HepG2 (cell line): ENCODE results near the gene GSX1. TPM values are rescaled to one million over a fixed set of nuclear protein-coding genes. Genes with fewer than 3 reads are reported as not detected.
A peak's percentile ranks its signal among the peaks of the same experiment; 100 is the strongest.

ENCODE experiments used
- ATAC-seq: fragments of 200-7000 bp; cut with Tn5 transposase; 3 replicates; pipeline ENCODE4 v1.9.1; 2020; ENCODE audit warnings: mild to moderate bottlenecking, moderate library complexity
- BruUV-seq: library from RNA; stranded (reverse); fragments of 400-500 nt; replicated peaks from 2 replicates; lab custom pipeline; 2021; lab: Mats Ljungman, UMichigan
- CTCF ChIA-PET: fragments of 300-600 bp; formaldehyde crosslinking; extraction: SDS; loops from one replicate; lab custom pipeline; 2021; ENCODE audit warnings: low total read pairs, inconsistent platforms, low intra/inter-chr PET ratio; lab: Yijun Ruan, JAX
- POLR2A ChIA-PET: fragments of 350-600 bp; sonication (Branson Sonifier 250); formaldehyde crosslinking; loops from one replicate; lab custom pipeline; 2020; ENCODE audit warnings: antibody characterized with exemption, inconsistent platforms; lab: Yijun Ruan, JAX
- DNase-seq: peaks from one replicate; pipeline ENCODE4 v3.0.0-alpha.2; 2015; ENCODE audit warnings: low spot score
- FAIRE-seq: peaks from 3 replicates; lab custom pipeline; 2011; peaks lifted over from hg19 to GRCh38; lab: Jason Lieb, UNC
- H2AFZ ChIP-seq: one replicate; pipeline ENCODE4 v1.6.1; 2011; ENCODE audit warnings: low read length, inconsistent platforms
- H3K27ac ChIP-seq: fragments of 300-600 bp; 3 replicates; pipeline ENCODE4 v1.8.0; 2011; ENCODE audit warnings: mixed run types, mild to moderate bottlenecking, mixed read lengths, low read length, inconsistent platforms; ENCODE audit not compliant: insufficient read depth; ENCODE audit errors: extremely low read length
- H3K27me3 ChIP-seq, 2 experiments: fragments of 200-600 bp in 1 of 2; 2 replicates in 1 of 2; 3 replicates in 1 of 2; pipeline versions ENCODE4 v1.6.0 to v1.8.0; 2011; ENCODE audit warnings: low read length in 2 of 2, mild to moderate bottlenecking in 2 of 2, moderate library complexity in 2 of 2, inconsistent platforms in 1 of 2; ENCODE audit not compliant: insufficient read depth in 2 of 2, control insufficient read depth in 1 of 2
- H3K36me3 ChIP-seq, 2 experiments: fragments of 200-600 bp in 1 of 2; replicated peaks in 1 of 2; 2 replicates in 1 of 2; 3 replicates in 1 of 2; pipeline versions ENCODE4 v1.5.1 to v1.8.0; 2011; ENCODE audit warnings: low read length in 2 of 2, inconsistent platforms in 1 of 2; ENCODE audit not compliant: insufficient read depth in 2 of 2, control insufficient read depth in 1 of 2
- H3K4me1 ChIP-seq: 2 replicates; pipeline ENCODE4 v1.5.1; 2012; ENCODE audit warnings: low read length, inconsistent platforms; ENCODE audit not compliant: insufficient read depth
- H3K4me2 ChIP-seq: 2 replicates; pipeline ENCODE4 v1.6.0; 2011; ENCODE audit warnings: low read depth, low read length, inconsistent platforms
- H3K4me3 ChIP-seq, 3 experiments: fragments of 200-600 bp in 1 of 3; sonication (generic), shearing (Covaris generic) in 1 of 3; replicated peaks in 1 of 3; 2 replicates each; pipeline ENCODE4 v1.5.1; 2011 to 2016; ENCODE audit warnings: low read length in 3 of 3, inconsistent platforms in 2 of 3, low read depth in 2 of 3, mild to moderate bottlenecking in 2 of 3, control low read depth in 1 of 3, mixed read lengths in 1 of 3; ENCODE audit not compliant: insufficient read depth in 1 of 3
- H3K79me2 ChIP-seq: one replicate; pipeline ENCODE4 v1.6.1; 2011; ENCODE audit warnings: low read length, inconsistent platforms; ENCODE audit not compliant: insufficient read depth
- H3K9ac ChIP-seq: 2 replicates; pipeline ENCODE4 v1.6.0; 2011; ENCODE audit warnings: mild to moderate bottlenecking, low read depth, low read length, inconsistent platforms; ENCODE audit not compliant: insufficient read depth
- H3K9me3 ChIP-seq: 2 replicates; pipeline ENCODE4 v1.5.1; 2012; ENCODE audit warnings: mild to moderate bottlenecking, low read length
- H4K20me1 ChIP-seq: 2 replicates; pipeline ENCODE4 v1.6.0; 2011; ENCODE audit warnings: inconsistent platforms, mild to moderate bottlenecking, low read length, moderate library complexity; ENCODE audit not compliant: insufficient read depth
- CREB1 ChIP-seq, 2 experiments: fragments of 450-650 bp in 1 of 2; IDR thresholded peaks; 2 replicates each; pipeline ENCODE4 v1.6.1; 2016 to 2017; ENCODE audit warnings: control low read depth in 1 of 2, mild to moderate bottlenecking in 1 of 2, missing compliant biosample characterization in 1 of 2, missing genetic modification characterization in 1 of 2
- EEA1 ChIP-seq: sonication (generic); formaldehyde crosslinking; IDR thresholded peaks from 2 replicates; pipeline ENCODE4 v1.5.1; 2020; ENCODE audit warnings: mild to moderate bottlenecking, missing genetic modification reagents, borderline replicate concordance
- FOSL2 ChIP-seq: sonication (generic); formaldehyde crosslinking; IDR thresholded peaks from 2 replicates; pipeline ENCODE4 v1.4.0; 2020; ENCODE audit warnings: missing genetic modification reagents
- FOXA3 ChIP-seq: IDR thresholded peaks from 2 replicates; pipeline ENCODE4 v1.6.1; 2016; ENCODE audit warnings: missing genetic modification reagents, missing compliant biosample characterization
- NBN ChIP-seq: fragments of 450-650 bp; conservative IDR thresholded peaks from 2 replicates; pipeline ENCODE4 v1.6.1; 2017
- SNAPC2 ChIP-seq: sonication (generic); formaldehyde crosslinking; IDR thresholded peaks from 2 replicates; pipeline ENCODE4 v1.8.1; 2022; ENCODE audit warnings: mild to moderate bottlenecking, missing genetic modification reagents
- ZNF678 ChIP-seq: sonication (generic); formaldehyde crosslinking; IDR thresholded peaks from 2 replicates; pipeline ENCODE4 v1.4.0; 2020; ENCODE audit warnings: mild to moderate bottlenecking, missing genetic modification reagents
- WGBS: methylation state at CpG from one replicate; pipeline ENCODE4 v1.1.6; 2017; ENCODE audit warnings: low lambda C conversion rate; 5-methylcytosine and 5-hydroxymethylcytosine counted together
- in situ Hi-C: cut with HindIII; loops from 2 replicates; pipeline ENCODE4 v1.10.0; 2017; ENCODE audit warnings: low pct_unique_long_range_greater_than_20kb; ENCODE audit not compliant: extremely low pct_ligation_motif_present
- intact Hi-C: fragments of 100-400 bp; cut with micrococcal nuclease; formaldehyde crosslinking; loops from one replicate; pipeline ENCODE4 v1.10.0; 2022; ENCODE audit not compliant: unreplicated experiment
- polyA plus RNA-seq, 8 experiments: library from polyadenylated mRNA; depleted of rRNA in 3 of 8; stranded (reverse) in 7 of 8; unstranded in 1 of 8; fragments of >200 nt; fragmentation: Illumina TruSeq in 4 of 8; extraction: Trizol in 4 of 8; gene quantifications; 2 replicates each; pipeline versions ENCODE4 v1.2.1 to v1.2.3, GENCODE V29; 2011 to 2016; ENCODE audit warnings: low read depth in 4 of 8, missing spikeins in 1 of 8, mixed read lengths in 1 of 8; ENCODE audit not compliant: insufficient read depth in 1 of 8
- total RNA-seq, 5 experiments: library from RNA; depleted of rRNA; stranded (reverse); fragments of >200 nt; fragmentation: Illumina TruSeq; extraction: Trizol; gene quantifications; 2 replicates each; pipeline ENCODE4 v1.2.3, GENCODE V29; 2016; ENCODE audit warnings: low read depth in 1 of 5
- TF ChIP-seq, protein P1 (sequence below): sonication (generic); formaldehyde crosslinking; IDR thresholded peaks from 2 replicates; pipeline ENCODE4 v1.5.1; 2020; ENCODE audit warnings: missing genetic modification reagents, mild to moderate bottlenecking, borderline replicate concordance

Gene GSX1
- total and polyA plus RNA-seq, 2 of the 13 experiments (the other 11 are each of a cell fraction or from before 2014, with no cell fraction given), result not detected

GRCh38 chr13:27839809-27840467 lies 47.7 kb downstream of the GSX1 start:
- H3K79me2 ChIP-seq, result no peaks in the 10 kb centered on the region
- H3K4me1 ChIP-seq, result no peaks in the 10 kb centered on the region
- H2AFZ ChIP-seq, result no peak overlapping the region
- TF ChIP-seq CREB1 (IDR thresholded peaks at IDR 0.05) (peak; percentile 68), CREB1 (CRISPR knock-in tag; IDR thresholded peaks at IDR 0.05) (peak; percentile 25; the same call in 1 of the 2 replicates), FOXA3 (CRISPR knock-in tag) (no peak), SNAPC2 (CRISPR knock-in tag) (no peak), EEA1 (CRISPR knock-in tag) (no peak), NBN (no peak), ZNF678 (CRISPR knock-in tag) (no peak), FOSL2 (CRISPR knock-in tag) (peak; percentile 42; the same call in 1 of the 2 replicates)
- TF ChIP-seq, protein P1, sequence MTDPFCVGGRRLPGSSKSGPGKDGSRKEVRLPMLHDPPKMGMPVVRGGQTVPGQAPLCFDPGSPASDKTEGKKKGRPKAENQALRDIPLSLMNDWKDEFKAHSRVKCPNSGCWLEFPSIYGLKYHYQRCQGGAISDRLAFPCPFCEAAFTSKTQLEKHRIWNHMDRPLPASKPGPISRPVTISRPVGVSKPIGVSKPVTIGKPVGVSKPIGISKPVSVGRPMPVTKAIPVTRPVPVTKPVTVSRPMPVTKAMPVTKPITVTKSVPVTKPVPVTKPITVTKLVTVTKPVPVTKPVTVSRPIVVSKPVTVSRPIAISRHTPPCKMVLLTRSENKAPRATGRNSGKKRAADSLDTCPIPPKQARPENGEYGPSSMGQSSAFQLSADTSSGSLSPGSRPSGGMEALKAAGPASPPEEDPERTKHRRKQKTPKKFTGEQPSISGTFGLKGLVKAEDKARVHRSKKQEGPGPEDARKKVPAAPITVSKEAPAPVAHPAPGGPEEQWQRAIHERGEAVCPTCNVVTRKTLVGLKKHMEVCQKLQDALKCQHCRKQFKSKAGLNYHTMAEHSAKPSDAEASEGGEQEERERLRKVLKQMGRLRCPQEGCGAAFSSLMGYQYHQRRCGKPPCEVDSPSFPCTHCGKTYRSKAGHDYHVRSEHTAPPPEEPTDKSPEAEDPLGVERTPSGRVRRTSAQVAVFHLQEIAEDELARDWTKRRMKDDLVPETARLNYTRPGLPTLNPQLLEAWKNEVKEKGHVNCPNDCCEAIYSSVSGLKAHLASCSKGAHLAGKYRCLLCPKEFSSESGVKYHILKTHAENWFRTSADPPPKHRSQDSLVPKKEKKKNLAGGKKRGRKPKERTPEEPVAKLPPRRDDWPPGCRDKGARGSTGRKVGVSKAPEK (CRISPR knock-in tag), result no peak
- no peaks in the 10 kb centered on the region for H3K9me3 ChIP-seq
- WGBS, result 36% methylated on average over 8 of the region's 8 CpGs
- H3K9ac ChIP-seq, result no peak overlapping the region
- FAIRE-seq (no peak), DNase-seq (no peak), ATAC-seq (no peak)
- H3K4me3 ChIP-seq, result no peak overlapping the region
- ChIA-PET CTCF (no interaction called here), POLR2A (no interaction called here)
- H3K27ac ChIP-seq, result no peak overlapping the region
- intact Hi-C loops, result no loop called here
- no TSS peak for BruUV-seq
- H3K36me3 ChIP-seq, result no peaks in the 10 kb centered on the region
- in situ Hi-C loops, result no loop called here
- no peaks in the 10 kb centered on the region for H4K20me1 ChIP-seq
- no peak overlapping the region for H3K4me2 ChIP-seq
- no peaks in the 10 kb centered on the region; a peak in 1 of 5 replicates for H3K27me3 ChIP-seq
